Transverse colon (tissue), 4 donors: ENCODE measurements around the gene DOCK1. TPM values are rescaled to one million over a fixed set of nuclear protein-coding genes. Genes with fewer than 3 reads are reported as not detected.

Experiments used
- DNase-seq: peaks from one replicate; pipeline ENCODE4 v3.0.0-alpha.2; 2019
- H3K27ac ChIP-seq, 4 donors: fragments of 200-600 bp; sonication (generic); 2 replicates each; pipeline ENCODE4 v1.5.1; 2016 to 2018; ENCODE audit warnings: inconsistent platforms in 4 of 4
- H3K27me3 ChIP-seq: fragments of 200-600 bp; sonication (generic); 2 replicates; pipeline ENCODE4 v1.5.1; 2017; ENCODE audit warnings: inconsistent platforms
- H3K36me3 ChIP-seq, 4 donors: fragments of 200-600 bp; sonication (generic); 2 replicates each; pipeline ENCODE4 v1.5.1; 2017 to 2019; ENCODE audit warnings: inconsistent platforms in 4 of 4
- H3K4me1 ChIP-seq, 4 donors: fragments of 200-600 bp; sonication (generic); 2 replicates each; pipeline ENCODE4 v1.5.1; 2017 to 2020; ENCODE audit warnings: inconsistent platforms in 4 of 4
- H3K4me3 ChIP-seq, 4 donors: fragments of 200-600 bp; sonication (generic); 1 replicate in 1 of 4; 2 replicates in 3 of 4; pipeline versions ENCODE4 v1.5.1 to v1.6.1; 2017 to 2019; ENCODE audit warnings: inconsistent platforms in 4 of 4
- H3K9me3 ChIP-seq, 2 donors: fragments of 200-600 bp; sonication (generic); 2 replicates each; pipeline ENCODE4 v1.5.1; 2017 to 2019; ENCODE audit warnings: inconsistent platforms in 2 of 2
- EP300 ChIP-seq: sonication (generic); formaldehyde crosslinking; IDR thresholded peaks from one replicate; pipeline ENCODE4 v1.6.1; 2017; ENCODE audit warnings: antibody characterized with exemption, low read depth
- POLR2A ChIP-seq: fragments of 450-650 bp; IDR thresholded peaks from one replicate; pipeline ENCODE4 v1.6.1; 2016; ENCODE audit warnings: antibody characterized with exemption, mild to moderate bottlenecking, moderate library complexity
- POLR2AphosphoS5 ChIP-seq, 3 donors: sonication (generic); formaldehyde crosslinking; IDR thresholded peaks; one replicate each; pipeline ENCODE4 v1.6.1; 2016; ENCODE audit warnings: antibody characterized with exemption in 3 of 3
- WGBS, 2 donors: methylation state at CpG; one replicate each; pipeline ENCODE4 v1.1.5; 2018; ENCODE audit warnings: low coverage in 1 of 2; 5-methylcytosine and 5-hydroxymethylcytosine counted together
- in situ Hi-C, 4 donors: fragments of 200-750 bp; cut with MboI; loops; one replicate each; pipeline versions ENCODE4 v1.15.0 to v1.15.1; 2017; ENCODE audit warnings: low sequenced_read_pairs in 3 of 4, low pct_ligation_motif_present in 1 of 4, low pct_unique_long_range_greater_than_20kb in 1 of 4
- intact Hi-C: fragments of 100-400 bp; cut with DNase I; formaldehyde crosslinking; loops from one replicate; pipeline ENCODE4 v1.15.1; 2023; ENCODE audit warnings: low total_unique reads
- total RNA-seq, 4 donors: library from RNA; depleted of rRNA; stranded (reverse); fragments of >200 nt; gene quantifications; one replicate each; pipeline ENCODE4 v1.1.0, GENCODE V29; 2016
- TF ChIP-seq, protein P1 (sequence below), 5 experiments: fragments of 200-600 bp in 3 of 5; fragments of 450-650 bp in 2 of 5; sonication (generic) in 3 of 5; IDR thresholded peaks; 1 replicate in 2 of 5; 2 replicates in 3 of 5; pipeline ENCODE4 v1.5.1; 2016 to 2017; ENCODE audit warnings: antibody characterized with exemption in 5 of 5, inconsistent platforms in 3 of 5, mild to moderate bottlenecking in 2 of 5, moderate library complexity in 1 of 5

Gene DOCK1
- total RNA-seq, 4 donors from 2014 or later, result 75.1 to 200 (median 92.5) TPM

DNA sequence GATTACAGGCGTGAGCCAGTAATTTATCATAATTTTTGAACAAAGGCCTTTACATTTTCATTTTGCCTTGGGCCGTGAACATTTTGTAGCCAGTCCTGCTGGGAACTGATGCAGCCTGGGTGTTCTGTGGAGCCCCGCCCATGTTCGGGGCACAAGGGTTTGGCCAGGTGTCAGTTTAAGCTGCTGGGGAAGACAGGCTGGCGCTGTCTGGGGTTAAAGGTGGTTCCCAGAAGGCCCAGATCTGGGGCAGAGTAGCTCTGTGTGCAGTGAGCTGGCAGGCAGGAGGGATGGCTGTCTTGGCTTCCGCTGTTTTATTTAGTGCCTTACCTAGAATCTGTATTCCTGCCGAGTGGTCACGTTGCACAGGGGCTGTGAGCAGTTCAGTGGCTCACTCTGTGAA lies 50.2 kb downstream of the DOCK1 start:
- no peaks in the 10 kb centered on the region for H3K27me3 ChIP-seq
- H3K4me1 ChIP-seq, result peaks cover 0 to 7% (median 0%) of the 10 kb centered on the region in 4 donors
- no peaks in the 10 kb centered on the region for H3K9me3 ChIP-seq
- no peak overlapping the region for H3K27ac ChIP-seq
- TF ChIP-seq, protein P1, sequence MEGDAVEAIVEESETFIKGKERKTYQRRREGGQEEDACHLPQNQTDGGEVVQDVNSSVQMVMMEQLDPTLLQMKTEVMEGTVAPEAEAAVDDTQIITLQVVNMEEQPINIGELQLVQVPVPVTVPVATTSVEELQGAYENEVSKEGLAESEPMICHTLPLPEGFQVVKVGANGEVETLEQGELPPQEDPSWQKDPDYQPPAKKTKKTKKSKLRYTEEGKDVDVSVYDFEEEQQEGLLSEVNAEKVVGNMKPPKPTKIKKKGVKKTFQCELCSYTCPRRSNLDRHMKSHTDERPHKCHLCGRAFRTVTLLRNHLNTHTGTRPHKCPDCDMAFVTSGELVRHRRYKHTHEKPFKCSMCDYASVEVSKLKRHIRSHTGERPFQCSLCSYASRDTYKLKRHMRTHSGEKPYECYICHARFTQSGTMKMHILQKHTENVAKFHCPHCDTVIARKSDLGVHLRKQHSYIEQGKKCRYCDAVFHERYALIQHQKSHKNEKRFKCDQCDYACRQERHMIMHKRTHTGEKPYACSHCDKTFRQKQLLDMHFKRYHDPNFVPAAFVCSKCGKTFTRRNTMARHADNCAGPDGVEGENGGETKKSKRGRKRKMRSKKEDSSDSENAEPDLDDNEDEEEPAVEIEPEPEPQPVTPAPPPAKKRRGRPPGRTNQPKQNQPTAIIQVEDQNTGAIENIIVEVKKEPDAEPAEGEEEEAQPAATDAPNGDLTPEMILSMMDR (IDR thresholded peaks at IDR 0.05), result no peak
- no peak for TF ChIP-seq POLR2AphosphoS5 (IDR thresholded peaks at IDR 0.05)
- no peak for TF ChIP-seq EP300
- no peak for TF ChIP-seq POLR2A
- no peaks in the 10 kb centered on the region for H3K36me3 ChIP-seq
- DNase-seq, result no peak
- H3K4me3 ChIP-seq, result no peak overlapping the region
- 69 to 83% methylated on average over 1 to 8 of the region's 8 CpGs for WGBS, 2 donors
- in situ Hi-C loops, result no loop called here
- intact Hi-C loops, result no loop called here

DNA sequence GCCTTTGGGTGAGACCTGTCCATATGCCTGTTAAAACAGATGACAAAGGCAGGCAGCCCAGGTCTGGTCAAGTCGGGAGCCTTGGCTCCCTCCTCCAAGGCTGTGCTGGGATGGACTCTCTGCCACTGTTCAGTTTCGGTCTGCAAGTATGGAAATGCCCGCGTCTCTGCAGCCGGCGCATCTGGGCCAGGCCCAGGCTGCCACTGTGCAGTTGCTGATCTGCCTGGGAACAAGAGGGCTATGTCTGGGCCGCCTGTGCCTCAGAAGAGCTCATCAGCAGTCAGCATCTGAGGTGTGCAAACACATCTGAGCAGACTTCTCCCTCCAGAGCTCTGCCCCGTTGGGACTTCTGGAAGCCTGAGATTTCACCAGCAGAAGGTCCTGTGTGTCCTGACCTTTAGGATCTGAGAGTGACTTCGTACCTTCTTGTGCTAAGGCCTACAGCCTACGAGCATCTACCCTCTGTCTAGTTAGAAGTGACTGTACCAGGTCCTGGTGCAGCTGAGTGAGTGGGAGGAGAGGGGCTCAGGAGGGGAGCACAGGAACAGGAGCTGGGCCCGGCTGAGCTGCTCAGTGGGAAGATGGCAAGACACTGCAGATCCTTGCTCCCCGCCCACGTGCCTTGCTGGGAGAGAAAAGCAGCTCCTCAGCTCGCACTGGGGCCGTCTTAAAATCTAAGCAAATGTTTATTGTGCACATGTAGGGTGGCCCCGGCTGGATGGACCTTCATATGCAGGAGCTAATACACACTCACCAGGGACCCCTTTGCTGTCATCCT lies 50.9 kb downstream of the DOCK1 start:
- in situ Hi-C loops, result no loop called here
- Histone ChIP-seq H3K27ac (no peak overlapping the region), H3K4me3 (no peak overlapping the region), H3K27me3 (no peaks in the 10 kb centered on the region), H3K9me3 (no peaks in the 10 kb centered on the region), H3K4me1 (peaks cover 0 to 7% (median 0%) of the 10 kb centered on the region in 4 donors), H3K36me3 (no peaks in the 10 kb centered on the region)
- no peak for DNase-seq
- no peak for TF ChIP-seq POLR2AphosphoS5 (IDR thresholded peaks at IDR 0.05)
- no peak for TF ChIP-seq EP300
- TF ChIP-seq POLR2A, result no peak
- TF ChIP-seq, protein P1 (IDR thresholded peaks at IDR 0.05), result no peak
- intact Hi-C loops, result no loop called here
- 81 to 82% methylated on average over 6 to 15 of the region's 16 CpGs for WGBS, 2 donors

DNA sequence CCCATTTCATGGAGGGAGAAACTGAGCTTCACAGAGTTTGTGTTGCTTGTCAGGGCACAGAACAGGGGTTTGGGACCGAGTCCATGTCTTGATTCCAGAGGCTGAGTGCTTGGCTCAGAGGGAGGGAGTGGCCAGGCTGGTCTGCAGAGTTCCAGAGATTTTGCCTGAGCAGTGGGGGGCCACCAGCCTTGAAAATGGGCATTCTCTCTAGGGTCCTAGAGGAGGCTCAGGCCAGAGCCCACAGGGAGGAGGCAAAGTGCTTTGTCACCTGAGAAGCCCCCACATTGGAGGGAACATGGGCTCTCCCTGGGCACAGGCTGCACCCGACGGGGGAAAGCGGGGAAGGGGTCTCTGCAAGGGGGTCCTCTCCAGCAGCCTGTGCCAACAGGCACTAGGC lies 51.5 kb downstream of the DOCK1 start:
- no peak overlapping the region for H3K27ac ChIP-seq
- intact Hi-C loops, result no loop called here
- no peaks in the 10 kb centered on the region for H3K27me3 ChIP-seq
- no peaks in the 10 kb centered on the region for H3K9me3 ChIP-seq
- no peak for DNase-seq
- TF ChIP-seq POLR2AphosphoS5 (IDR thresholded peaks at IDR 0.05) (no peak), EP300 (no peak), POLR2A (no peak)
- TF ChIP-seq, protein P1 (IDR thresholded peaks at IDR 0.05), result no peak
- H3K36me3 ChIP-seq, result no peaks in the 10 kb centered on the region
- in situ Hi-C loops, result no loop called here
- peaks cover 0 to 7% (median 0%) of the 10 kb centered on the region in 4 donors for H3K4me1 ChIP-seq
- H3K4me3 ChIP-seq, result no peak overlapping the region
- 95% methylated on average over 4 of the region's 4 CpGs; no CpG with 5 or more reads in 1 of the 2 donors for WGBS, 2 donors

DNA sequence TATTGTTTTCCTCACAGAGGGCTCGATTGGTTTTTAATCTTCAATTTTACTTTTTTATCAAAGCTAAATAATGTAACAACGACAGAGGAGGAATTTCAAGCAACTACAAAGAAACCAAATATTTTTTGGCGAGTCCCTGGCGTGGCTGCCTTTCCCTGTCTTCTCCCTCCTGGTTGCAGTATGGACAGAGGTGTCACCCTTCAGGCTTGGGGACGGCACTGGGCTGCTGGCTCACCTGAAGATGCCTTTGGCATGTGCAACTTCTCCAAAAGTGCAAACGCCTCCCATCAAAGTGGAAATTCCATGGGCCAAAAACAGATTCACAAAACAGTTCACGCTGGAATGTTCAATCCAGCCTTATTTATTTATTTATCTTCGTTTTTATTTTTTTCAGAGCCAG lies 51.9 kb downstream of the DOCK1 start:
- H3K27ac ChIP-seq, result no peak overlapping the region
- in situ Hi-C loops, result no loop called here
- DNase-seq, result no peak
- H3K9me3 ChIP-seq, result no peaks in the 10 kb centered on the region
- H3K27me3 ChIP-seq, result no peaks in the 10 kb centered on the region
- H3K36me3 ChIP-seq, result no peaks in the 10 kb centered on the region
- intact Hi-C loops, result no loop called here
- no peak overlapping the region for H3K4me3 ChIP-seq
- no peak for TF ChIP-seq EP300
- TF ChIP-seq POLR2A, result no peak
- no peak for TF ChIP-seq POLR2AphosphoS5 (IDR thresholded peaks at IDR 0.05)
- TF ChIP-seq, protein P1 (IDR thresholded peaks at IDR 0.05), result no peak
- H3K4me1 ChIP-seq, result peaks cover 0 to 7% (median 0%) of the 10 kb centered on the region in 4 donors
- 83 to 92% methylated on average over 7 to 8 of the region's 8 CpGs for WGBS, 2 donors
